Ramos (cell line): Measurements from ENCODE around the gene GZMB.
"Not testable (repeated sequence)": the region's sequence is repeated elsewhere in the genome, so short reads cannot be mapped to it uniquely, and the experiment has no call there.

Experiments used
- in situ Hi-C: fragments of 300-500 bp; cut with MboI; formaldehyde crosslinking; loops from one replicate; pipeline ENCODE4 v1.14.3; 2022; ENCODE audit warnings: low sequenced_read_pairs; ENCODE audit not compliant: unreplicated experiment

GZMB gene

DNA sequence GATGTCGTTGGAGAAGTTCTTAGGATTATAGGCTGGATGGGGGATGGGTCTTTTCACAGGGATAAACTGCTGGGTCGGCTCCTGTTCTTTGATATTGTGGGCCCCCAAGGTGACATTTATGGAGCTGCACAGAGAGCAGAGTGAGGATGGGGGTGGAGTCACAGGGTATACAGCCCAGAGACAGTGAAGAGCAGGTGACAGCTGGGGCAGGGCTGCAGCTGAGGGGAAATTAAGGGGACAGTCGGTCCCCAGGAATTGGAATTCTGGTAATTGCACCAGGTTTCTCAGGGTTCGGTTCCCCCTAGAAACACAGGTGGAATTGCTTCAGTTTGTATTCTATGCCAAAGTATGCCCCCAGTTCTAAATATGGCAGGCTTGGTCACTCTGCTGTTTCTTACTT lies 1.7 kb downstream of the GZMB start:
- in situ Hi-C loops: no loop called here

DNA sequence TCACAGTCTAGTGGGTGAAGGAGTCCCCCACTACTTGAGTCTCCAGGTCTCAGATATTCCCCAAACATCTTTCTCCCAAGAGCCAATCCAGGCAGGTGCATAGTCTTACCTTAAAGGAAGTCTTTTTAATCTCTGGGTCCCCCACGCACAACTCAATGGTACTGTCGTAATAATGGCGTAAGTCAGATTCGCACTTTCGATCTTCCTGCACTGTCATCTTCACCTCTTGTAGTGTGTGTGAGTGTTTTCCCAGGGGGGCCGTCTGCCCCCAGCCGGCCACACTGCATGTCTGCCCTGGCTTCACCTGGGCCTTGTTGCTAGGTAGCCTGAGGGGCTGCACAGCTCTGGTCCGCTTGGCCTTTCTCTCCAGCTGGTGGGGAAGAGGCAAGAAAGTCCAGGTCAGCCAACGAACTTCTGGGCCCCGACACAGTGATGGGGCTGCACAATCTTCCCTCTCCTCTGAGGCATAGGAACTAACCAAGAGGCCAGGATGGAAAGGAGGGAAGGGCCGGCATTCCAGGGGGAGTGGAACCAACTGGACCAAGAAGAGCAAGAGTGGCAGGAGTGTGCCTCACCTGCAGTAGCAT lies 2.1 kb downstream of the GZMB start:
- in situ Hi-C loops: no loop called here

DNA sequence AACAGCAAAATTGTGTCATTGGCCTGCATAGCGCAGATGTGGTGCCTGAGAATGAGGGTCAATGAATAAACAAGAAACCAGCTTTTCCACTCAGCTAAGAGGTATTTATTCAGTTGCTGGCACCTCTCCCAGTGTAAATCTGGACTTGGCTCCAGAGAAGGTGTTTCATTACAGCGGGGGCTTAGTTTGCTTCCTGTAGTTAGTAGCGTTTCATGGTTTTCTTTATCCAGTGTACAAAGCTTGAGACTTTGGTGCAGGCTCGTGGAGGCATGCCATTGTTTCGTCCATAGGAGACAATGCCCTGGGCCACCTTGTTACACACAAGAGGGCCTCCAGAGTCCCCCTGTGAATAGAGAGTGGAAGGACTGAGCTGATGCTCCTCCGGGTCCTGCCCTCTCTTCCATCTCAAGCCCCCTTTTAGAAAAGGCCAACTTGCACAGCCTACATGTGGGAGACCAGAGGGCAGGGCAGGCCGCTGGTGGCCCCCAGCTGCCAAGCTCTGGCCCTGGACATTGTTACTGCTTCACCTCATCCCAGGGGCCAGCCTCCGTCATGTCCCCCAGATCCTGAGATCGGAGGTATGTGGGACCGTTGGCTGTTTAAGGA lies 3.0 kb downstream of the GZMB start:
- in situ Hi-C loops: no loop called here

DNA sequence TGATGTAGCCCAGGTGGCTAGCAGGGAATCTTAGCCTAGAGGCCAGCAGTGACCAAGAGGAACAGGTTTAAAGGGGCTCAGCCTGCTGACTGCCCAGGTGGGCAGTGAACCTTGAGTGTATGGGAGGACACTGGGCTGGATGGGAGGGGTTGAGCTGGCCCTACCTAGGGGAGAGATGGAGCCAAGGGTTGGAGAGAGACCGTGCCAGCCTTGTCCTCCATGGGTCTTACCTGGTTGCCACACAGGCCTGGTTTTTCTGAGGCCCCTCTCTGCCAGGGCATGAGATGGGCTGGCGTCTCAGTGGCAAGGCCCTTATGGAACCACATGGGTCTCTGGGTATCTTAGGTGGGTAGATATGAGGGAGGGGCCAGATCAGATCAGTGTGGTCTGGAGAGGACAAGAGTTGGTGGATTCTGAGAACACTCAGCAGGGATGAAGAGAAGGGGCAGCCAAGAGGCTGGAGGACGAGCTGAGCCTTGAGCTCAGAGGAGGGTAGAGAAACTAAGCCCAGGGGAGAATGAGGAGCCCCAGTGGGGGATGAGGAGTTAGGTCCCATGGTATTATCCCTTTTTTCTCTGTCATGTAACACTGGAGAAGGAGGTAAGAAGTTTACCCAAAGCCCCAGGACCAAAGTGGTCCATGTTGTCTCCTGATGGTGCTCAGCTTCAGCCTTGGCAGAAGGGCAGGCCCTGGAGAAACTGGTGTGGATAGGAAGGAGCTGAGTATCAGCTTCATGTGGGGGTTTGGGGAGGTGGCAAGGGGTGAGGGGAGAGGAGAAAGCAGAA lies 3.7 kb downstream of the GZMB start:
- in situ Hi-C loops: no loop called here

DNA sequence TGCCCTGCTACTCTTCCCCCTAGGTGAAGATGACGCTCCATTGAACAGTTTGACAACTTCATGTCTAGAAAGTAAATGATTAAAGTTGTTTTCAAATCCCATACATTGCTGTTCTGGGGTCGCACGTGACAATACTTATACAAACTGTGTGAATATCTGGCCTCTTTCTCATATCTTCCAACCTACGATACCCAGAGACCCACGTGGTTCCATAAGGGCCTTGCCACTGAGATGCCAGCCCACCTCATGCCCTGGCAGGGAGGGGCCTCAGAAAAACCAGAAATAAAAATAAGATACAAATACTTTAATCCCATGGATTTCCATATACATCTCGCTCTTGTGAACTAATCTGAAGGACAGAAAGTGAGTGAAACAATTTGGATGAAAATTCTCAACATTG lies 4.5 kb downstream of the GZMB start:
- in situ Hi-C loops: no loop called here

GRCh38 chr14:24613747-24614146 lies 20.2 kb downstream of the GZMB start:
- in situ Hi-C loops: no loop called here

DNA sequence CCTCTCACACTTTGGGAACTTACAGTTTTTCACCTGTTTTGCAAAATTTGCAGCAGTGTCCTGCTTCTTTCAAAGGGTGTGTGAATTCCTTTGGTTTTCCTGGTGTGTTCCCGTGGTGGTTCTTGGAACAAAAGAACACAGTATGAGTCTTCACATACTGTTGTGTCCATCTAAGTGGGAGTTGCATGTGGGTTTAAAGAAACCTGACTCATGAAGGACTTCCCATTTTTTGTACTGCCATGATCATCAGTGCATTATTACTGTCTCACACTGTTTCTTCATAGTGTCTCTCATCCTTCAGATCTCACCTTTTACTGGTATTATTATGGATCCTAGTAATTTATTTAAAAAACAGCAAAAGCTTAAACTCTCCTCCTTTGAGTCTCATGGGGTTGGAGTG lies 20.7 kb downstream of the GZMB start:
- in situ Hi-C loops: no loop called here

- in situ Hi-C loops: no loop called here
These were observed 21.8 kb downstream of the GZMB start for GRCh38 chr14:24612196-24612595.

DNA sequence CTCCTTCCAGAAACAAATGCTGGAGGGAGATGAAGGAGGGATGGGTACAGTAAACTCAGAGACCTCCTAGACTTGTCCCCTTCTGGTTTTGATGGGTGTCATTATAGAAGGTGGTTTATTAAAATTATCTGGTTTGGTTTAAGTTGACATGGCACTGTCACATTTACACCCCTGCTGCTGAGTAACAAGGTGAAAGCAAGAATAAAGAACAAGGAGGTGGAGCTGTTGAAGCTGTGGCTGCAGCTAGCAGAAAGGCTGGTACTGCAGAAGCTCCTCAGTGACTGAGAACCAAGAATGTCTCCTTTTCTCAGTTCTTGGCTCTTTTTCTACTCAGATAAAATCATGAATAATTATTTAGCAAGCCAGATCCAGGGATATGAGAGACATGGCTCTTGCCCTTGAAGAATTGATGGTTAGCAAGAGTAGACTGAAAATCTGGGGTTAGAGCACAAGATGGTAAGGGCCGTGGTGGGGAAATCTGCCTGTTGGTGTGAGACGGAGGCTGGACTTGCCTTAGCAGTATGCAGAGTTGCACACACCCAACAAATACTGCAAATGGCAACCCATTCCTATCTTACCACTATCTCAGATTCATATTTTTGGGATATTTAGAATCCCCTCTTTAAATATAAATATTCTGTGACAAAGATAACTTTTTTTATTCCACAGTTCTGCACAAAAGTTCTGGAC lies 24.2 kb downstream of the GZMB start, which contains the start of gene GZMH:
GZMH (minus strand) TSS at position 31 of the 690 bp plus-strand sequence. CDS start 72 bp downstream, outside the sequence.
- in situ Hi-C loops: no loop called here

- in situ Hi-C loops: no loop called here
These were observed 26.1 kb downstream of the GZMB start for GRCh38 chr14:24607635-24608514.

GRCh38 chr14:24607081-24607480 lies 26.9 kb downstream of the GZMB start:
- in situ Hi-C loops: no loop called here

- in situ Hi-C loops: no loop called here
These were observed 27.7 kb downstream of the GZMB start for GRCh38 chr14:24606297-24606696.

DNA sequence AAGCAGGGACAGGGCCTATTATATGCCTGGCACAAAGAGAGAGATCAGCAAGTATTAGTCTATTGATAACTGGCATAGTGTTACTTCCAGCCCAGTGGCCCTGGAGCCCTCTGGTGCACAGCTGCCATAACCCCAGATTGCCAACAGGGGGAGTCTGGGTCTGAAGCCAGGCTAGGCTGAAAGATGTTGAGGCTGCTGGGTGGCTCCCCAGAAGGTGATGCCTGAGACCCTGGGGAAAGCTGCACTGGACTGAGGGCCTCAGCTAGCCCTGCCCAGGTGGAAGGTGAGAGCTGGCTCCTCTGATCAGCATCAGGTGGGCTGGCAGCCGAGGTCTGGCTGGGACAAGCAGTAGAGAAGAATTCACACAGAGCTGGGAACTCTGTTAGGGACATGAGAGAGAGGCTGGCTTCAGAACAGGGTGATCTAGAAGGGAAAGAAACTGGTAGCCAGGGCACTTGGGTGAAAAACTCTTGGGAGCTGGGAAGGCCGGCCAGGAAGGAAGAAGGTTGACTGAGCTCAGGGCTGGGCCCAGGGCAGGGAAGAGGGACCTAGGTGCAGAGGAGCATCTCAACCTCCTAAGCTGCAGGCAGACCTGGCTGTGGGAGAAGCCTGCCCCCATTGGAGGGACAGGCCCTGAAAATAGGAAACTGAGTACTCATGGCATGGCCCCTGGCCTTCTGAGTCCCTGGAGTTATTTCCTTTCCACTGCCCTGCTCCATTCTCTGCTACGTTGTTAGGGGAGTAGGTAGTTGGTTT lies 28.4 kb downstream of the GZMB start:
- in situ Hi-C loops: no loop called here

DNA sequence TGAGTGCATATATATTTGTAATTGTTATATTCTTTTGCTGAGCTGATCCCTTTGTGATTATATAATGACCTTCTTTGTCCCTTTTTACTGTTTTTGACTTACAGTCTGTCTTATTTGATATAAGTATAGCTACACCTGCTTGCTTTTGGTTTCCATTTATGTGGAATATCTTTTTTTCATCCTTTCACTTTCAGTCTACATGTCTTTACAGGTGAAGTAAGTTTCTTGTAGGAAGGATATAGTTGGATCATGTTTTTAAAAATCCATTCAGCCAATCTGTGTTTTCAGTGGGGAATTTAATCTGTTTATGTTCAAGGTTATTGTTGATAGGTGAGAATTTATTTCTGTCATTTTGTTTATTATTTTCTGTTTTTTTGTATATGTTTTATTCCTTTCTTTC lies 36.6 kb downstream of the GZMB start:
- in situ Hi-C loops: no loop called here

- in situ Hi-C loops: no loop called here
These were observed 38.7 kb downstream of the GZMB start for GRCh38 chr14:24595073-24595808.

- in situ Hi-C loops: not testable (repeated sequence)
These were observed 43.0 kb downstream of the GZMB start for GRCh38 chr14:24591004-24591403.

- in situ Hi-C loops: not testable (repeated sequence)
These were observed 49.6 kb downstream of the GZMB start for GRCh38 chr14:24584402-24584801.
